ENCODE data around the gene NOXA1.
A peak's percentile ranks its signal among the peaks of the same experiment; 100 is the strongest.
"Not testable (repeated sequence)": the region's sequence is repeated elsewhere in the genome, so short reads cannot be mapped to it uniquely, and the experiment has no call there.

NOXA1 gene

GRCh38 chr9:137383081-137383783 lies 40.0 kb upstream of the NOXA1 start:
- TF ChIP-seq CTCF (IDR thresholded peaks at IDR 0.05) = no peak
- peaks cover 25% of the 10 kb centered on the region for H3K4me1 Mint-ChIP-seq
- H3K9me3 Mint-ChIP-seq = peaks cover 10% of the 10 kb centered on the region
- no peak overlapping the region for H3K4me3 Mint-ChIP-seq
- H3K27me3 Mint-ChIP-seq (ENCODE audit: low read depth, poor library complexity) = no peaks in the 10 kb centered on the region
- H3K27ac Mint-ChIP-seq = no peak overlapping the region
- no peak for DNase-seq
- H3K36me3 Mint-ChIP-seq (ENCODE audit: low read depth) = peaks cover 10% of the 10 kb centered on the region

DNA sequence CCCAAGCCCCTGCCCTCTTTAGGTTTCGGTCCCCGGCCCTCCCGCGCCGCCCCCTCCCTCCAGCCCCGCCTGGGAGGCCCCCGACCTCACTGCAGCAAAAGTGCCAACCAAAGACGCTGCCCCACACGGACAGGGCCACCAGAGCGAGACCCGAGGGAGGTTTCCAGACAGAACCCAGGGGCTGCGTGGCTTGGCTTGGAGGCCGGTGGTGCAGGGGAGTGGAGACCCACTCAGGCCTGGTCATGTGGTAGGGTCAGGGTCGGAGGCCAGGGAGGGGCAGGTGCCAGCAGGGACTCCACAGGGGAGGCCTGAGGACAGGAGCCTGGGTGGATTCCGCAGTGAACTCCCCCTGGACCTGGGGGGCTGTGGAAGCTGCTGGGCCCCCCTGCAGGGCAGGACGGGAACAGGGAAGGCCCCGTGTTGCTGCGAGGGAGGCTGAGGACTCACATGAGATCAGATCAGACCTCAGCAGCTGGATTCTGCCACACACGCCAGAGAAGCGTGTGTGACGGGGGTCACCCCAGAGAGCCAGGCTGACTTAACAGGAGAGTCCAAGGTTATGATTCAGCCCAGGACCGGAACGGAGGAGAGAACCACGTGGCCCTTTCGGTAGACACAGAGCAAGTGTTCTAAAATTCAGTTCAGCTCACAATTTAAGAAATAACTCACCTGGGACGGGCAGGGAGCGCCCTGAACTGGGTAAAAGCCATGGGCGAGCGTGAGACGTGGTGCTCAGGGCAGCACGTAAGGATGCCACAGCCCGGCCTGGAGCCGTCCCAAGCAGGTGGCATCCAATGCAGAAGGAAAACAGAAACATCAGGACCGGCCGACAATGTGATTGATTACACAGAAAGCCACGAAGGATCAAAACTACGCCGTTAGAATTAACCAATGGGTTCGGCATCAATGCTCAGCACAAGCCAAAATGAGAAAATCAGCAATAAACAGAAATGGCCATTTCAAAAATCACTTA lies 39.1 kb upstream of the NOXA1 start:
- DNase-seq = no peak
- Mint-ChIP-seq H3K4me1 (peaks cover 31% of the 10 kb centered on the region), H3K27me3 (ENCODE audit: low read depth, poor library complexity) (no peaks in the 10 kb centered on the region), H3K4me3 (no peak overlapping the region), H3K36me3 (ENCODE audit: low read depth) (peaks cover 4% of the 10 kb centered on the region), H3K9me3 (peaks cover 4% of the 10 kb centered on the region), H3K27ac (peak overlapping the region; percentile 78)
- TF ChIP-seq CTCF (IDR thresholded peaks at IDR 0.05) = no peak

- DNase-seq = no peak
These were observed 38.0 kb upstream of the NOXA1 start for GRCh38 chr9:137385061-137385655.

DNA sequence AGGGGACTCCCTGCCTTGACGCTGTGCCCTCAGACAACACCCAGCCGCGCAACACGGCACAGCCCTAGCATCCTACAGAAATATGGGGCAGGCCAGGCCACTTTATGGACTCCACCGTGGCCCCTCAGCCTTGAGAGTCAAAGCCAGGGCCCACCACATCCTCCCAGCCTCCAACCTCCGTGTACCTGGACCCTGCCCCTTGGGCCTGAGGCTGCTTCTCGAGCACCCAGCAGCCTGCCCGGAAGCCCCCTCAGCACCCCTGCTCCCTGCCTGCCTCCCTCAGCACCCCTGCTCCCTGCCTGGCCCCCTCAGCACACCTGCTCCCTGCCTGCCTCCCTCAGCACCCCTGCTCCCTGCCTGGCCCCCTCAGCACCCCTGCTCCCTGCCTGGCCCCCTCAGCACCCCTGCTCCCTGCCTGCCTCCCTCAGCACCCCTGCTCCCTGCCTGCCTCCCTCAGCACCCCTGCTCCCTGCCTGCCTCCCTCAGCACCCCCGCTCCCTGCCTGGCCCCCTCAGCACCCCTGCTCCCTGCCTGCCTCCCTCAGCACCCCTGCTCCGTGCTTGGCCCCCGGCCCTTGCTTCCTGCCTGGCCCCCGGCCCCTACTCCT lies 36.6 kb upstream of the NOXA1 start:
- H3K27ac Mint-ChIP-seq; H3K4me3 Mint-ChIP-seq; H3K27me3 Mint-ChIP-seq (ENCODE audit: low read depth, poor library complexity); H3K36me3 Mint-ChIP-seq (ENCODE audit: low read depth); H3K9me3 Mint-ChIP-seq; DNase-seq: not testable (repeated sequence)
- peaks cover 41% of the 10 kb centered on the region for H3K4me1 Mint-ChIP-seq

More at GRCh38 chr9:137385061-137385655, 38.0 kb upstream of the NOXA1 start:
- Mint-ChIP-seq H3K9me3 (no peaks in the 10 kb centered on the region), H3K4me3 (no peak overlapping the region), H3K36me3 (ENCODE audit: low read depth) (peaks cover 5% of the 10 kb centered on the region), H3K27ac (no peak overlapping the region), H3K27me3 (ENCODE audit: low read depth, poor library complexity) (no peaks in the 10 kb centered on the region), H3K4me1 (peaks cover 37% of the 10 kb centered on the region)
- TF ChIP-seq CTCF (IDR thresholded peaks at IDR 0.05) = no peak

DNA sequence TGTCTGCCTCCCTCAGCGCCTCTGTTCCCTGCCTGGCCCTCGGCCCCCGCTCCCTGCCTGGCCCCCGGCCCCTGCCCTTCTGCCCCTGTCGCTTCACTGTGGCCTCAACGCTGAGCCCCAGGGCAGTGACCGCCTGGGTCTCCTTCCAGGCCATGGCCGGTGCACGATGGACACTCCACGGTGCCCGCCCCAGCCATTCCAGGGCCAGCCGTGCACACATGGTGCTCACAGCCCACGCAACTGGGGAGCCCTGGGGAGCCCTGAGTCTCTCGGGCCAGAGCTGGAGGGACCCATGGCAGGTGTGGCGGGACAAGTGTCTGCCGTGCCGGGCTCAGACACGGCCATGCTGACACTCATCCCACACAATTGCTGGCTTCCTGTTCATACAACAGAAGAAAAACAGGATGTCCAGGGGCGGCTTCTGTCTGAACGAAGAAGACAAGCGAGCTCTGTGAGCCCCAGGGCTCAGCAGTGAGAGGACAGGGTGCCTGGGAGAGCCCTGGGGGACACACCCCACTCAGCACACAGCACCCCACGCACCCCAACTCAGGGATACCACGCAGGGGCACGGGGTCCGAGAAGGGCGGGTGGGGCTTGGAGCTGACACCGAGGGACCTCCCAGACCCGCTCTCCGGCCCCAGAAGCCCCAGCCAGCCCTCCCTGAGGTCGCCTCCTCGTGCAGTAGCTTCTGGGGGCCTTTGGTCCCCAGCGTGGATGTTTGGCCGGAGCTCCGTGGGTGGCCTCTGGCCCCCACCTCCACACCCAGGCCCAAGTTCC lies 35.9 kb upstream of the NOXA1 start:
- H3K27me3 Mint-ChIP-seq (ENCODE audit: low read depth, poor library complexity) = peaks cover 3% of the 10 kb centered on the region
- no peak for DNase-seq
- no peak overlapping the region for H3K27ac Mint-ChIP-seq
- TF ChIP-seq CTCF (IDR thresholded peaks at IDR 0.05) = no peak
- H3K36me3 Mint-ChIP-seq (ENCODE audit: low read depth) = peaks cover 5% of the 10 kb centered on the region
- peaks cover 39% of the 10 kb centered on the region for H3K4me1 Mint-ChIP-seq
- no peaks in the 10 kb centered on the region for H3K9me3 Mint-ChIP-seq
- H3K4me3 Mint-ChIP-seq = no peak overlapping the region

Data from nephron progenitor cell (in vitro differentiated cells).